Osteoblast (primary cell): ENCODE data around the gene COQ4. TPM values are rescaled to one million over a fixed set of nuclear protein-coding genes. Genes with fewer than 3 reads are reported as not detected.

Experiments
- DNase-seq: peaks from one replicate; pipeline ENCODE4 v3.0.0; 2011; ENCODE audit warnings: low spot score, mixed read lengths; ENCODE audit not compliant: insufficient read length; ENCODE audit errors: missing footprints
- H2AFZ ChIP-seq: 2 replicates; pipeline ENCODE4 v1.6.0; 2011; ENCODE audit warnings: mild to moderate bottlenecking, low read length
- H3K27ac ChIP-seq: 2 replicates; pipeline ENCODE4 v1.5.1; 2011; ENCODE audit warnings: mild to moderate bottlenecking, low read depth, low read length, moderate library complexity
- H3K27me3 ChIP-seq: 2 replicates; pipeline ENCODE4 v1.6.0; 2012; ENCODE audit warnings: mild to moderate bottlenecking, control low read depth, inconsistent platforms, low read length, moderate library complexity; ENCODE audit not compliant: insufficient read depth
- H3K36me3 ChIP-seq: 2 replicates; pipeline ENCODE4 v1.5.1; 2011; ENCODE audit warnings: mild to moderate bottlenecking, low read length, control low read depth, moderate library complexity; ENCODE audit not compliant: insufficient read depth
- H3K4me1 ChIP-seq: 2 replicates; pipeline ENCODE4 v1.5.1; 2011; ENCODE audit warnings: mild to moderate bottlenecking, low read length, control low read depth, moderate library complexity; ENCODE audit not compliant: insufficient read depth
- H3K4me2 ChIP-seq: 2 replicates; pipeline ENCODE4 v1.6.0; 2011; ENCODE audit warnings: mild to moderate bottlenecking, low read length; ENCODE audit not compliant: insufficient read depth
- H3K4me3 ChIP-seq: fragments of 200-600 bp; sonication (generic); 3 replicates; pipeline ENCODE4 v1.5.1; 2012; ENCODE audit warnings: mild to moderate bottlenecking, low read length, inconsistent platforms; ENCODE audit not compliant: insufficient read depth
- H3K79me2 ChIP-seq: 2 replicates; pipeline ENCODE4 v1.6.0; 2012; ENCODE audit warnings: mild to moderate bottlenecking, low read length, control low read depth, inconsistent platforms; ENCODE audit not compliant: insufficient read depth
- H3K9me3 ChIP-seq: 2 replicates; pipeline ENCODE4 v1.5.1; 2011; ENCODE audit warnings: low read depth, low read length, control low read depth
- H4K20me1 ChIP-seq: 2 replicates; pipeline ENCODE4 v1.6.0; 2012; ENCODE audit warnings: mild to moderate bottlenecking, low read length, control low read depth; ENCODE audit not compliant: insufficient read depth
- total RNA-seq: library from RNA; depleted of rRNA; stranded (reverse); fragments of >200 nt; gene quantifications from 2 replicates; pipeline ENCODE4 v1.2.3, GENCODE V29; 2012
- TF ChIP-seq, protein P1 (sequence below): IDR thresholded peaks from 2 replicates; pipeline ENCODE4 v1.5.1; 2011; ENCODE audit warnings: mild to moderate bottlenecking, low read depth, low read length, moderate library complexity; ENCODE audit errors: extremely low read depth

Gene COQ4
- total RNA-seq, 1 donor: 34.7 TPM

DNA sequence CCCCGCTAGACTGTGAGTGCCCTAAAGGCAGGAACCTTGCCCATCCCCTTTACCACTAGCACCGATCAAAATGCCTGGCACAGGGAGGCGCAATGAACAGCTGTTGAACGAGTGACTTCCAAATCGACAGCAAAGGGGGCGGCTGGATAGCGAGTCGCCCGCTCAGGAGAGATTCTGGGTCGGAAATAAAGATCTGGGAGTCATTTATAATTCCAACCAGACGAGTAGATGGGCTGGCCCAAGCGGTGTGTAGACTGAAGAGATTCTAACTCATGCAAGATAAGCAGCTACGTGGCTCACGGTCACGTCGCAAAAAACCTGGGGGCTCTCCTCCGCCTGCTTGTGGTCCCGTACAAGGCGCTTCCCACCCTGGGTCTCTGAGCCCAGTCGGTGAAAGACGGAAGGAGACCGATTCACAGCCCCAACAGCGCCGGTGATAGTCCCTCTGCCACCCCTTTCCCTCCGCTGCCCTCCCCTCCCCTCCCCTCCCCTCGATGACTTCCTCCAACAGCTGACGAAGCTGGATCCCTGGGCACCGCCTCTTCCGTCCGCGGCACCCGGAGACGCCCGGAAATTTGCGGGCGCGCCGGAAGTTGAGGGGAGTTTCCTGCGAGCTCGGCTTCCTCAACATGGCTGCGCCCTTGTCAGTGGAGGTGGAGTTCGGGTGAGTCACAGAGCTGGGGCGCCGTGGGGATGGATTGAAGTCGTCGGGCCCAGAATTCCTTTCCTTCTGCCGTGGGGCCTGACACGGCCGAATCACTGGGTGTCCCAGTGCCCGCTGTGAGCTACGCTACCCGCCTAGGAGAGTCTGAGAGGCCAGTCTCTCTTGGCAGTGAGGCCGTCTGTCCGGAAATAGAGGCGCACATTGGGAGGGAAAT is 48.4 kb downstream of the COQ4 start, which contains the start of gene URM1:
Gene URM1 (plus strand): TSS at position 623 of the 878 bp plus-strand sequence. CDS start 7 bp downstream, at position 630.
- Histone ChIP-seq H3K36me3 (peaks cover 5% of the 10 kb centered on the region), H3K4me1 (peaks cover 20% of the 10 kb centered on the region), H2AFZ (peak within 1 kb of the TSS; percentile 94), H3K27me3 (no peaks in the 10 kb centered on the region), H3K79me2 (peaks cover 42% of the 10 kb centered on the region), H3K4me2 (peak within 1 kb of the TSS; percentile 87), H4K20me1 (peaks cover 4% of the 10 kb centered on the region), H3K27ac (peak within 1 kb of the TSS; percentile 88), H3K9me3 (no peaks in the 10 kb centered on the region), H3K4me3 (peak within 1 kb of the TSS; percentile 85)
- TF ChIP-seq, protein P1, sequence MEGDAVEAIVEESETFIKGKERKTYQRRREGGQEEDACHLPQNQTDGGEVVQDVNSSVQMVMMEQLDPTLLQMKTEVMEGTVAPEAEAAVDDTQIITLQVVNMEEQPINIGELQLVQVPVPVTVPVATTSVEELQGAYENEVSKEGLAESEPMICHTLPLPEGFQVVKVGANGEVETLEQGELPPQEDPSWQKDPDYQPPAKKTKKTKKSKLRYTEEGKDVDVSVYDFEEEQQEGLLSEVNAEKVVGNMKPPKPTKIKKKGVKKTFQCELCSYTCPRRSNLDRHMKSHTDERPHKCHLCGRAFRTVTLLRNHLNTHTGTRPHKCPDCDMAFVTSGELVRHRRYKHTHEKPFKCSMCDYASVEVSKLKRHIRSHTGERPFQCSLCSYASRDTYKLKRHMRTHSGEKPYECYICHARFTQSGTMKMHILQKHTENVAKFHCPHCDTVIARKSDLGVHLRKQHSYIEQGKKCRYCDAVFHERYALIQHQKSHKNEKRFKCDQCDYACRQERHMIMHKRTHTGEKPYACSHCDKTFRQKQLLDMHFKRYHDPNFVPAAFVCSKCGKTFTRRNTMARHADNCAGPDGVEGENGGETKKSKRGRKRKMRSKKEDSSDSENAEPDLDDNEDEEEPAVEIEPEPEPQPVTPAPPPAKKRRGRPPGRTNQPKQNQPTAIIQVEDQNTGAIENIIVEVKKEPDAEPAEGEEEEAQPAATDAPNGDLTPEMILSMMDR: no peak
- peak; percentile 99 for DNase-seq

DNA sequence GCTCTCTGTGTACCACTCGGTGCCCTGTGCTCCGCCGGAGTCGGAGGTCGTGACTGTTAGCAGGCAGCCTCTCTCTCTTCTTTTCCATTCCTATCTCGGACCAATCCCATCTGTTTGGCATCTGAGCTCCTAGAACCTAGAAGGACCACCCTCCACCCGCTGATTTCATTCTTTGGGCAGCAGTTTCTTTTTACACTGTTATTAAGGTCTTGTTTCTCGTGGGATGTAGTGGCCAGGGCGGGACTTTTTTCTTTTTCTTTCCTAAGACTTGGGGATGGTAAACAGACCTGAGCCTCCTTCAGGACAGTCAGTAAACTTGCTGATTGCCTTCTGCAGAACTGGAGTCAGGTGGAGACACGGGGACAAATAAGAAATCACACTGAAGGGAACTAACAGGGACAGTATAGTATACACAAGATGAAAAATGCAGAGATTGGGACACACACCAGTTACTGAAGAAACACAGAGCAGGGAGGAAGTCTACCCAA is 49.0 kb downstream of the COQ4 start:
- H3K4me3 ChIP-seq: peak overlapping the region; percentile 85
- H3K79me2 ChIP-seq: peaks cover 46% of the 10 kb centered on the region
- H3K4me1 ChIP-seq: peaks cover 20% of the 10 kb centered on the region
- H4K20me1 ChIP-seq: peaks cover 4% of the 10 kb centered on the region
- H3K4me2 ChIP-seq: peak overlapping the region; percentile 87
- DNase-seq: peak; percentile 86
- no peaks in the 10 kb centered on the region for H3K27me3 ChIP-seq
- H3K36me3 ChIP-seq: peaks cover 5% of the 10 kb centered on the region
- TF ChIP-seq, protein P1: no peak
- peak overlapping the region; percentile 94 for H2AFZ ChIP-seq
- H3K9me3 ChIP-seq: no peaks in the 10 kb centered on the region
- peak overlapping the region; percentile 88 for H3K27ac ChIP-seq

DNA sequence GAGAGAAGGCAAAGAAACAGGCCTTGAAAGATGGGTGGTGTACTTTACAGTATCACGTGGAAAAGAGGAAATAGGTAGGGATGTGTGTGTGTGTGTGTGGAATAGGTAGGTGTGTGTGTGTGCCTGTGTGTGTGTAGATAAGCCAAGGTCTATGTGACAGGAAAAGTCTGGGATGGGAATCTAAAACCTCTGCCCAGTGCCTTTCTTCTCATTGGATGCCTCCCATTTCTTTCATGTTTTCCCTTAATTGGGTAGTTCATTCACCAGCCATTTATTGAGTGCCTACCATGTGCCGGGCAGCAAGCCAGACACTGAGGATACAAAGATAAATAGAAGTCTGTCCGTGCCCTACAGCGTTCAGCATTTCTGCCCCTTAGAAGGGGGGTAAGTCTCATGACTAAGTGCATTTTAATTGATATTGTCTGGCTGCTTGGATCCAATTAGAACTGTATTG is 49.6 kb downstream of the COQ4 start:
- Histone ChIP-seq H3K36me3 (peaks cover 5% of the 10 kb centered on the region), H3K4me1 (peaks cover 20% of the 10 kb centered on the region), H3K27ac (peak overlapping the region; percentile 88), H3K9me3 (no peaks in the 10 kb centered on the region), H2AFZ (no peak overlapping the region), H3K4me3 (peak overlapping the region; percentile 85), H4K20me1 (peaks cover 4% of the 10 kb centered on the region), H3K27me3 (no peaks in the 10 kb centered on the region), H3K4me2 (peak overlapping the region; percentile 87), H3K79me2 (peaks cover 51% of the 10 kb centered on the region)
- DNase-seq: peak; percentile 60
- TF ChIP-seq, protein P1: no peak

DNA sequence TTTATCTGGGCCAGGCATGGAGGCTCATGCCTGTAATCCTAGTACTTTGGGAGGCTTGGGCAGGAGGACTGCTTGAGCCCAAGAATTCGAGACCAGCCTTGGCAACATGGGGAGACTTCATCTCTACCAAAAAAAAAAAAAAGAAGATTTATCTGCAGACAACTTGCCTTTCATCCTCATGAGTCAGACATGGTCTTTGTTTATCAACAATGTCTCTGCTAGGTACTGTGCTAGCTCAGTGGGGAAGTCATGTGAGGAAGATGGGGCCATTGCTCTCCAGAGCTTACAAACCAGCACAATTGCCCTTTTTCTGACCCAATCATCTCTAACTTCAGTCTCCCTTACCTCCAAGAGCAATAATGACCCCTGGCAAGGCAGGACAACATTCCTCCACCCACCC is 50.1 kb downstream of the COQ4 start:
- Histone ChIP-seq H3K79me2 (peaks cover 56% of the 10 kb centered on the region), H3K4me2 (peak overlapping the region; percentile 87), H3K9me3 (no peaks in the 10 kb centered on the region), H4K20me1 (peaks cover 5% of the 10 kb centered on the region), H3K36me3 (peaks cover 5% of the 10 kb centered on the region), H3K4me3 (peak overlapping the region; percentile 85), H3K27ac (peak overlapping the region; percentile 88), H3K4me1 (peaks cover 20% of the 10 kb centered on the region), H2AFZ (no peak overlapping the region), H3K27me3 (no peaks in the 10 kb centered on the region)
- TF ChIP-seq, protein P1: no peak
- DNase-seq: no peak
